HCT116 (cell line): ENCODE measurements around the gene MANEAL. TPM values are rescaled to one million over a fixed set of nuclear protein-coding genes. Genes with fewer than 3 reads are reported as not detected.

Experiments
- ATAC-seq: fragments of 200-7000 bp; cut with Tn5 transposase; 2 replicates; pipeline ENCODE4 v1.9.1; 2020; ENCODE audit warnings: mild to moderate bottlenecking, moderate library complexity
- BruUV-seq: library from RNA; stranded (reverse); fragments of 400-500 nt; replicated peaks from 2 replicates; lab custom pipeline; 2021; lab: Mats Ljungman, UMichigan
- CTCF ChIA-PET: fragments of 300-600 bp; sonication (Branson Sonifier 250); formaldehyde crosslinking; loops from one replicate; lab custom pipeline; 2021; ENCODE audit warnings: antibody characterized with exemption; lab: Charles Lee
- POLR2A ChIA-PET: fragments of 300-600, 350-600 bp; sonication (Branson Sonifier 250); formaldehyde crosslinking; loops from one replicate; lab custom pipeline; 2021; ENCODE audit warnings: antibody characterized with exemption; lab: Charles Lee
- RAD21 ChIA-PET, 2 experiments: fragments of 300-600 bp; sonication (Branson Sonifier 250); formaldehyde crosslinking; loops; one replicate each; lab custom pipeline; 2023; ENCODE audit warnings: low total read pairs in 2 of 2; ENCODE audit not compliant: uncharacterized antibody in 2 of 2, unreplicated experiment in 2 of 2, low non-redundant PET in 1 of 2; lab: Charles Lee
- DNase-seq: peaks from one replicate; pipeline ENCODE4 v3.0.0-alpha.2; 2010; ENCODE audit warnings: low read depth, low spot score
- H2AFZ ChIP-seq: fragments of 200-600 bp; shearing (Covaris generic), sonication (generic); 2 replicates; pipeline ENCODE4 v1.6.1; 2017; ENCODE audit warnings: low read depth, mixed run types, mixed read lengths, antibody characterized with exemption, low read length; ENCODE audit not compliant: poor library complexity, severe bottlenecking
- H3K27ac ChIP-seq: 2 replicates; pipeline ENCODE4 v1.5.1; 2012; ENCODE audit warnings: low read depth, low read length
- H3K27me3 ChIP-seq: fragments of 200-600 bp; sonication (generic); 2 replicates; pipeline ENCODE4 v1.6.1; 2016; ENCODE audit warnings: mixed run types, low read length, mixed read lengths; ENCODE audit not compliant: insufficient read depth
- H3K36me3 ChIP-seq, 2 experiments: fragments of 200-500 bp in 1 of 2; fragments of 200-600 bp in 1 of 2; sonication (Bioruptor generic) in 1 of 2; sonication (generic) in 1 of 2; 2 replicates each; pipeline versions ENCODE4 v1.5.1 to v1.6.1; 2014 to 2016; ENCODE audit warnings: low read length in 2 of 2, inconsistent platforms in 1 of 2, mixed read lengths in 1 of 2, mixed run types in 1 of 2; ENCODE audit not compliant: insufficient read depth in 2 of 2, control insufficient read depth in 1 of 2
- H3K4me1 ChIP-seq, 2 experiments: fragments of 200-600 bp in 1 of 2; sonication (generic) in 1 of 2; 2 replicates each; pipeline versions ENCODE4 v1.5.1 to v1.6.1; 2012 to 2017; ENCODE audit warnings: low read length in 2 of 2, inconsistent platforms in 1 of 2, mild to moderate bottlenecking in 1 of 2, mixed read lengths in 1 of 2, mixed run types in 1 of 2, moderate library complexity in 1 of 2; ENCODE audit not compliant: insufficient read depth in 2 of 2, control insufficient read depth in 1 of 2
- H3K4me2 ChIP-seq: fragments of 200-600 bp; sonication (generic); 2 replicates; pipeline ENCODE4 v1.6.1; 2017; ENCODE audit warnings: mixed run types, low read length, mixed read lengths
- H3K4me3 ChIP-seq, 2 experiments: fragments of 200-600 bp in 1 of 2; sonication (generic) in 1 of 2; replicated peaks in 1 of 2; 2 replicates each; pipeline ENCODE4 v1.5.1; 2011 to 2016; ENCODE audit warnings: low read length in 2 of 2, control low read depth in 1 of 2, low read depth in 1 of 2, mild to moderate bottlenecking in 1 of 2, mixed read lengths in 1 of 2, mixed run types in 1 of 2
- H3K79me2 ChIP-seq: fragments of 200-600 bp; sonication (generic); 2 replicates; pipeline ENCODE4 v1.6.1; 2017; ENCODE audit warnings: mild to moderate bottlenecking, mixed run types, low read length, moderate library complexity, mixed read lengths; ENCODE audit not compliant: insufficient read depth
- H3K9ac ChIP-seq: fragments of 200-600 bp; sonication (generic); 2 replicates; pipeline ENCODE4 v1.6.1; 2016; ENCODE audit warnings: low read length, mixed read lengths
- H3K9me2 ChIP-seq: fragments of 200-600 bp; sonication (generic), shearing (Covaris generic); 2 replicates; pipeline ENCODE4 v1.6.1; 2017; ENCODE audit warnings: mixed run types, mild to moderate bottlenecking, moderate library complexity; ENCODE audit not compliant: insufficient read depth
- H3K9me3 ChIP-seq, 2 experiments: fragments of 200-500 bp in 1 of 2; fragments of 200-600 bp in 1 of 2; sonication (Bioruptor generic) in 1 of 2; sonication (generic) in 1 of 2; 2 replicates each; pipeline ENCODE4 v1.6.1; 2014 to 2017; ENCODE audit warnings: low read length in 2 of 2, mixed read lengths in 2 of 2, inconsistent platforms in 1 of 2, low read depth in 1 of 2, mild to moderate bottlenecking in 1 of 2, mixed run types in 1 of 2, moderate library complexity in 1 of 2; ENCODE audit not compliant: control insufficient read depth in 1 of 2, insufficient read depth in 1 of 2
- H4K20me1 ChIP-seq: fragments of 200-600 bp; sonication (generic), shearing (Covaris generic); 2 replicates; pipeline ENCODE4 v1.6.1; 2017; ENCODE audit warnings: mixed run types, mild to moderate bottlenecking, moderate library complexity; ENCODE audit not compliant: insufficient read depth
- CBX3 ChIP-seq: IDR thresholded peaks from 2 replicates; pipeline ENCODE4 v1.6.1; 2012; ENCODE audit warnings: low read depth
- CEBPB ChIP-seq: IDR thresholded peaks from 2 replicates; pipeline ENCODE4 v1.6.1; 2012; ENCODE audit warnings: low read depth
- EGR1 ChIP-seq: IDR thresholded peaks from 2 replicates; pipeline ENCODE4 v1.6.1; 2012; ENCODE audit warnings: low read depth
- EZH2 ChIP-seq: fragments of 200-600 bp; sonication (generic); IDR thresholded peaks from 2 replicates; pipeline ENCODE4 v1.6.1; 2017; ENCODE audit warnings: antibody characterized with exemption, mixed run types
- FOSL1 ChIP-seq: IDR thresholded peaks from 2 replicates; pipeline ENCODE4 v1.6.1; 2012; ENCODE audit warnings: low read depth
- JUND ChIP-seq: IDR thresholded peaks from 2 replicates; pipeline ENCODE4 v1.6.1; 2012
- SIN3A ChIP-seq: IDR thresholded peaks from 2 replicates; pipeline ENCODE4 v1.6.1; 2012; ENCODE audit warnings: low read depth
- SRF ChIP-seq: IDR thresholded peaks from 2 replicates; pipeline ENCODE4 v1.6.1; 2012; ENCODE audit warnings: low read depth
- TCF7L2 ChIP-seq: IDR thresholded peaks from 2 replicates; pipeline ENCODE4 v1.7.0; 2011; ENCODE audit warnings: borderline replicate concordance, inconsistent platforms; ENCODE audit not compliant: insufficient read depth, insufficient read length; ENCODE audit errors: extremely low read depth
- YY1 ChIP-seq: IDR thresholded peaks from 2 replicates; pipeline ENCODE4 v1.6.1; 2011; ENCODE audit warnings: low read length, low read depth, moderate library complexity, mild to moderate bottlenecking; ENCODE audit not compliant: insufficient replicate concordance; ENCODE audit errors: extremely low read depth
- ZFX ChIP-seq: fragments of 450-650 bp; IDR thresholded peaks from 2 replicates; pipeline ENCODE4 v1.6.1; 2017
- ZNF274 ChIP-seq: fragments of 200-500 bp; sonication (Bioruptor generic); IDR thresholded peaks from 2 replicates; pipeline ENCODE4 v1.6.1; 2014; ENCODE audit warnings: mild to moderate bottlenecking, low read depth, low read length, inconsistent platforms
- intact Hi-C: fragments of 100-400 bp; cut with micrococcal nuclease; formaldehyde crosslinking; loops from 2 replicates; pipeline ENCODE4 v1.10.0; 2022
- total RNA-seq: library from RNA; stranded (reverse); gene quantifications from one replicate; pipeline ENCODE4 v1.2.1, GENCODE V29; 2021; ENCODE audit not compliant: unreplicated experiment
- TF ChIP-seq, protein P1 (sequence below): IDR thresholded peaks from 2 replicates; pipeline ENCODE4 v1.6.1; 2012
- TF ChIP-seq, protein P2 (sequence below): IDR thresholded peaks from 2 replicates; pipeline ENCODE4 v1.6.1; 2012
- TF ChIP-seq, protein P3 (sequence below), 3 experiments: fragments of 200-600 bp in 1 of 3; sonication (generic) in 1 of 3; IDR thresholded peaks in 2 of 3; conservative IDR thresholded peaks in 1 of 3; 2 replicates each; pipeline ENCODE4 v1.5.1; 2012 to 2017; ENCODE audit warnings: low read depth in 2 of 3, low read length in 2 of 3, antibody characterized with exemption in 1 of 3, borderline replicate concordance in 1 of 3, control low read depth in 1 of 3, mild to moderate bottlenecking in 1 of 3, mixed read lengths in 1 of 3, mixed run types in 1 of 3, moderate library complexity in 1 of 3; ENCODE audit not compliant: insufficient read depth in 1 of 3
- TF ChIP-seq, protein P4 (sequence below): IDR thresholded peaks from 2 replicates; pipeline ENCODE4 v1.6.1; 2012; ENCODE audit warnings: low read depth

Gene MANEAL
- total RNA-seq, 1 experiment from 2014 or later, result 17.3 TPM

DNA sequence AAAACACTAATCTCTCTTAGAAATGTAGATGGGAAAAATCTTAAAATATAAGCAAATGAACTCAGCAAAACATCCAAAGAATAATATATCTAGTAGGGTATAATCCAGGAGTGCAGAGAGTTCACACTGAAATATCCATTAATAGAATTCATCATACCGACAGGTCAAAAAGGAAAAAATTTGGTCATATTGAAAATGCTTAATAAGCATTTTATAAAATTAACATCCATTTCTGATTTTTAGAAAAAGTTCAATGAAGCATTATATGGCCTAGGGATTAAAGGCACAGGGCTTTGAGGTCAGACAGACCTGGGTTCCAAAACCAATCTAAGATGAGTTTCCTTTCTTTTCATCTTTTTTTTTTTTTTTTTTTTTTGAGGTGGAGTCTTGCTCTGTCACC is 45.1 kb upstream of the MANEAL start:
- H3K27me3 ChIP-seq, result no peaks in the 10 kb centered on the region
- POLR2A ChIA-PET, result no interaction called here
- H3K9ac ChIP-seq, result no peak overlapping the region
- RAD21 ChIA-PET, result no interaction called here
- no TSS peak for BruUV-seq
- H3K79me2 ChIP-seq, result no peaks in the 10 kb centered on the region
- H3K9me2 ChIP-seq, result no peaks in the 10 kb centered on the region
- no peak overlapping the region for H2AFZ ChIP-seq
- H3K4me3 ChIP-seq, result no peak overlapping the region
- no peak overlapping the region for H3K27ac ChIP-seq
- no peaks in the 10 kb centered on the region for H3K9me3 ChIP-seq
- intact Hi-C loops, result no loop called here
- ATAC-seq (no peak), DNase-seq (no peak)
- CTCF ChIA-PET, result no interaction called here
- H3K36me3 ChIP-seq, result no peaks in the 10 kb centered on the region
- no peak for TF ChIP-seq FOSL1
- no peak for TF ChIP-seq SRF
- TF ChIP-seq, protein P1, sequence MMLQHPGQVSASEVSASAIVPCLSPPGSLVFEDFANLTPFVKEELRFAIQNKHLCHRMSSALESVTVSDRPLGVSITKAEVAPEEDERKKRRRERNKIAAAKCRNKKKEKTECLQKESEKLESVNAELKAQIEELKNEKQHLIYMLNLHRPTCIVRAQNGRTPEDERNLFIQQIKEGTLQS, result no peak
- TF ChIP-seq CEBPB, result no peak
- no peak for TF ChIP-seq EZH2
- no peak for TF ChIP-seq ZNF274
- no peak for TF ChIP-seq ZFX
- no peak for TF ChIP-seq EGR1
- TF ChIP-seq, protein P2, sequence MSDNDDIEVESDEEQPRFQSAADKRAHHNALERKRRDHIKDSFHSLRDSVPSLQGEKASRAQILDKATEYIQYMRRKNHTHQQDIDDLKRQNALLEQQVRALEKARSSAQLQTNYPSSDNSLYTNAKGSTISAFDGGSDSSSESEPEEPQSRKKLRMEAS, result no peak
- no peak overlapping the region for H3K4me2 ChIP-seq
- H3K4me1 ChIP-seq, result peaks cover 0 to 13% of the 10 kb centered on the region in 2 experiments; a peak in 1 of 4 replicates
- H4K20me1 ChIP-seq, result no peaks in the 10 kb centered on the region

DNA sequence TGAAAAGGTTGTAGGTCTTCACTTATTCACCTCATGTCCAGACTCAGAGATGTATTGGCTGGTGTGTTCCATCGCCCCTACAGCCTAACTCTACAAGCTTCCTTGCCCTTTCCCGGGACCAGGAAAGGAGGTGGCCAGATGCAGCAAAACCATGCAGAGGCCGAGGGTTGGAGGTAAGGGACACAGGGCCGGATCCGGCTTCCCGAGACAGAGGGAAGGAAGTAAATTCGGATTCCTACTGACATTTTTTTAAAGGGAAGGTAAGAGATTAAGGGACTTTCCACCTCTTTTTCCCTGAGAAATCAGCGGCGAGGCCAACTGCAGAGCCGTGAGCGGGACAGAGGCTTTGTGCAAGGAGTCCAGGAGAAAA is 41.4 kb upstream of the MANEAL start:
- POLR2A ChIA-PET, result no interaction called here
- Histone ChIP-seq H3K36me3 (no peaks in the 10 kb centered on the region), H3K4me3 (peak overlapping the region; percentile 51 to 61), H4K20me1 (no peaks in the 10 kb centered on the region), H3K9ac (peak overlapping the region; percentile 36; the same call in 1 of the 2 replicates), H3K79me2 (no peaks in the 10 kb centered on the region), H3K27me3 (no peaks in the 10 kb centered on the region; the same call in 1 of the 2 replicates), H3K27ac (no peak overlapping the region), H2AFZ (no peak overlapping the region), H3K9me2 (no peaks in the 10 kb centered on the region), H3K4me2 (peak overlapping the region; percentile 87), H3K9me3 (no peaks in the 10 kb centered on the region), H3K4me1 (peaks cover 5 to 23% of the 10 kb centered on the region in 2 experiments; a peak in 3 of 4 replicates)
- ATAC-seq (no peak), DNase-seq (no peak)
- no TSS peak for BruUV-seq
- intact Hi-C loops, result no loop called here
- RAD21 ChIA-PET, result no interaction called here
- CTCF ChIA-PET, result no interaction called here
- TF ChIP-seq ZFX, result no peak
- no peak for TF ChIP-seq JUND
- TF ChIP-seq SIN3A, result no peak
- TF ChIP-seq, protein P2, result no peak
- TF ChIP-seq TCF7L2, result no peak
- TF ChIP-seq, protein P3, sequence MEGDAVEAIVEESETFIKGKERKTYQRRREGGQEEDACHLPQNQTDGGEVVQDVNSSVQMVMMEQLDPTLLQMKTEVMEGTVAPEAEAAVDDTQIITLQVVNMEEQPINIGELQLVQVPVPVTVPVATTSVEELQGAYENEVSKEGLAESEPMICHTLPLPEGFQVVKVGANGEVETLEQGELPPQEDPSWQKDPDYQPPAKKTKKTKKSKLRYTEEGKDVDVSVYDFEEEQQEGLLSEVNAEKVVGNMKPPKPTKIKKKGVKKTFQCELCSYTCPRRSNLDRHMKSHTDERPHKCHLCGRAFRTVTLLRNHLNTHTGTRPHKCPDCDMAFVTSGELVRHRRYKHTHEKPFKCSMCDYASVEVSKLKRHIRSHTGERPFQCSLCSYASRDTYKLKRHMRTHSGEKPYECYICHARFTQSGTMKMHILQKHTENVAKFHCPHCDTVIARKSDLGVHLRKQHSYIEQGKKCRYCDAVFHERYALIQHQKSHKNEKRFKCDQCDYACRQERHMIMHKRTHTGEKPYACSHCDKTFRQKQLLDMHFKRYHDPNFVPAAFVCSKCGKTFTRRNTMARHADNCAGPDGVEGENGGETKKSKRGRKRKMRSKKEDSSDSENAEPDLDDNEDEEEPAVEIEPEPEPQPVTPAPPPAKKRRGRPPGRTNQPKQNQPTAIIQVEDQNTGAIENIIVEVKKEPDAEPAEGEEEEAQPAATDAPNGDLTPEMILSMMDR (IDR thresholded peaks at IDR 0.05 in 2 of 3, conservative IDR thresholded peaks at IDR 0.05 in 1 of 3; ENCODE audit: borderline replicate concordance in 1 of 3, insufficient read depth in 1 of 3, low read depth in 2 of 3, low read length in 2 of 3), result no peak
- no peak for TF ChIP-seq YY1
- TF ChIP-seq, protein P4, sequence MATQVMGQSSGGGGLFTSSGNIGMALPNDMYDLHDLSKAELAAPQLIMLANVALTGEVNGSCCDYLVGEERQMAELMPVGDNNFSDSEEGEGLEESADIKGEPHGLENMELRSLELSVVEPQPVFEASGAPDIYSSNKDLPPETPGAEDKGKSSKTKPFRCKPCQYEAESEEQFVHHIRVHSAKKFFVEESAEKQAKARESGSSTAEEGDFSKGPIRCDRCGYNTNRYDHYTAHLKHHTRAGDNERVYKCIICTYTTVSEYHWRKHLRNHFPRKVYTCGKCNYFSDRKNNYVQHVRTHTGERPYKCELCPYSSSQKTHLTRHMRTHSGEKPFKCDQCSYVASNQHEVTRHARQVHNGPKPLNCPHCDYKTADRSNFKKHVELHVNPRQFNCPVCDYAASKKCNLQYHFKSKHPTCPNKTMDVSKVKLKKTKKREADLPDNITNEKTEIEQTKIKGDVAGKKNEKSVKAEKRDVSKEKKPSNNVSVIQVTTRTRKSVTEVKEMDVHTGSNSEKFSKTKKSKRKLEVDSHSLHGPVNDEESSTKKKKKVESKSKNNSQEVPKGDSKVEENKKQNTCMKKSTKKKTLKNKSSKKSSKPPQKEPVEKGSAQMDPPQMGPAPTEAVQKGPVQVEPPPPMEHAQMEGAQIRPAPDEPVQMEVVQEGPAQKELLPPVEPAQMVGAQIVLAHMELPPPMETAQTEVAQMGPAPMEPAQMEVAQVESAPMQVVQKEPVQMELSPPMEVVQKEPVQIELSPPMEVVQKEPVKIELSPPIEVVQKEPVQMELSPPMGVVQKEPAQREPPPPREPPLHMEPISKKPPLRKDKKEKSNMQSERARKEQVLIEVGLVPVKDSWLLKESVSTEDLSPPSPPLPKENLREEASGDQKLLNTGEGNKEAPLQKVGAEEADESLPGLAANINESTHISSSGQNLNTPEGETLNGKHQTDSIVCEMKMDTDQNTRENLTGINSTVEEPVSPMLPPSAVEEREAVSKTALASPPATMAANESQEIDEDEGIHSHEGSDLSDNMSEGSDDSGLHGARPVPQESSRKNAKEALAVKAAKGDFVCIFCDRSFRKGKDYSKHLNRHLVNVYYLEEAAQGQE, result no peak
- no peak for TF ChIP-seq CBX3
